ENCODE results near the gene ACTR6.
"Not testable (repeated sequence)": the region's sequence is repeated elsewhere in the genome, so short reads cannot be mapped to it uniquely, and the experiment has no call there.

Gene ACTR6

DNA sequence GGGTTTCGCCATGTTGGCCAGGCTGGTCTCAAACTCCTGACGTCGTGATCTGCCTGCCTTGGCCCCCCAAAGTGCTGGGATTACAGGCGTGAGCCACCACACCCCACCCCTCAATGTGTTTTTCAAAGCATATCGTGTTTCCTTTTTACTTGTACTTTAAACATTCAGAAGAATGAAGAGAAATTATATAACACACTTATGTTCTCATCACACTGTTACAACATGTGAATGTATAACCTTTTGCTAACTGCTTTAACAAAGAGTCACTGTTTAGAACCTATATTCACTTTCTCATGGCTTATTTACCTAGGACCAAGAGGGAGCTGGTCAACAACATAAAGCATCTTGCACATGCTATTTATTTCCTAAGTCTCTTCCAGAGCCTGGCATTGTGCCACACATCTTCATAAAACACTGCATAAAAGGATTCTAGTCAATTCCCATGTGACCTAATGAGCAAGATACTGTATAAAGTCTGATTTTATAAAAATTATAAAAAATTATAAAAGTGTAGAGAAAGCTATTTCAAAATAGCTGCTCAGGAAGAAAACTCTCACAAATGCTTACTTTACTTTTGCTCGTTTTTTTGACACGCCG, 16.0 kb upstream of the ACTR6 start:
- no peak for DNase-seq (ENCODE audit: extremely low read depth in 1 of 2, low read depth in 1 of 2)

GRCh38 chr12:100185361-100185894, 15.2 kb upstream of the ACTR6 start:
- no peak for DNase-seq (ENCODE audit: extremely low read depth in 1 of 2, low read depth in 1 of 2)

- no peak for DNase-seq (ENCODE audit: extremely low read depth in 1 of 2, low read depth in 1 of 2)
Observed at GRCh38 chr12:100186071-100186470, 14.5 kb upstream of the ACTR6 start.

GRCh38 chr12:100187068-100187467, 13.5 kb upstream of the ACTR6 start:
- DNase-seq (ENCODE audit: extremely low read depth in 1 of 2, low read depth in 1 of 2): no peak

GRCh38 chr12:100187857-100188519, 12.6 kb upstream of the ACTR6 start:
- DNase-seq (ENCODE audit: extremely low read depth in 1 of 2, low read depth in 1 of 2): no peak

GRCh38 chr12:100188888-100189635, 11.6 kb upstream of the ACTR6 start:
- not testable (repeated sequence) for DNase-seq (ENCODE audit: extremely low read depth in 1 of 2, low read depth in 1 of 2)

DNA sequence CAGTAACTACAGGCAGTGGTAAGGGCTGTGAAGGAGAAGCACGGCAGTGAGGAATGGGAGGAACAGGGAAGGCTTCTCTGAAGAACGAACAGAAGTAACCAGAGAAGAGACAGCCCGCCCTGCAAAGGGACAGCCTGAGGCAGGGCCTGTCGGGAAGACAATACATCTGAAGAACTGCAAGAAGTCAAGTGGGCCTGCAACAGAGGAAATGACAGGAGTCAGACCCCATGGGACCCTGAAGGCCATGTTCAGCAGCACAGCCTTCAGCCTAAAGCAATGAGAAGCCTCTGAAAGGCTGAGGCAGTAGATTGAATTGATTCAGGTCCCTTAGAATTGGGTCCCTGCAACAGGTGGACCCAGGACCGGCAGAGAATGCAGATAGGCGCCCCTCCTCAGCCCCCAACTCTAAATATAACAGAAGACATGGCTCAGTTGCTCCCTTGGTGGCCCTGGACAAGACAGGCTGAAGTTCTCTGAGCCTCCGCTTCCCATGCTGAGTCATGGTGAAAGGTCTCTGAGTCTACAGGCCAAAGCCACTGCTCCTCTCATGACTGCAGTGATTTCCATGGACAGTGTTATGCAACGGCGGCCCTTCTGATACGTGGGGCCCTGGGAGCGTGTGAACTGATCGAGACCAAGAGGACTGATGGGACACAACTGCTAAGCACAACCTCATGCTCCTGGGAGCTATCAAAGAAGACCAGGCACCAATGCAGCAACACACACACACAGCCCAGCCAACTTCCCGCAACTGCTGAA, 10.8 kb upstream of the ACTR6 start:
- no peak for DNase-seq (ENCODE audit: extremely low read depth in 1 of 2, low read depth in 1 of 2)

DNA sequence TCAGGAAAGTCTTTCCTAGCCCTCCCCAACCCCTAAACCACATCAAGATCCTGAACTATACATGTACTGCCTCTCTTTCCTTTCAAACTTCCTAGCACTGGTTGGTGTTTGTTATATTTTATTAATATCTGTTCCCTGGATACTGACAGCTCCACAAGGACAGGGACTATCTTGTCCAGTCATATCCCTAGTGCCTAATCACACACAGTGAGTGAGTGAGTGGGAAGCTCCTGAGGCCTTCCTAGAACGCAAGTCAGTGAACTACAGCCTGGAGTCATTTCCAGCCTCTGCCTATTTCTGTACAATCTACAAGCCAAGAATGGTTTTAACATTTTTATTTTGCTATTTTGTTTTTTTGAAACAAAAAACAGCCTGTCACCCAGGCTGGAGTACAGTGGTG, 7.5 kb upstream of the ACTR6 start:
- no peak for DNase-seq (ENCODE audit: extremely low read depth in 1 of 2, low read depth in 1 of 2)

DNA sequence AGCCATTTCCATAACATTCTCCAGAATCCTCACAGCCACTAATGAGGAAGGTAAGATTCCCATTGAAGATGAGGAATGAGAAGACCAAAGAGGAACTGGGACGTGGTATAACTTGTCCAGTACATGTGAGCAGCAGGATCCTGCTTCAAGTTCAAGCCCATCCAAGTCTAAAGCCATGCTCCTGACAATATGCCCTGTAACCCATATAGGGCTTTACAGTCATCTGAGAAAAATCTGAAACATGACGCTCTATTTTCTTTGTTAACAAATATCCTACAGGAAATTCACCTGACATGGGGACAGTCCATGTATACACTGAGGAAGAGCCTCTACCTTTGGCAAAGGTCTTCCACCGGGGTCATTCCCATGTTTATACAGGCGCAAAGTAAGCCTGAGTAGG, 3.1 kb upstream of the ACTR6 start:
- no peak for DNase-seq (ENCODE audit: extremely low read depth in 1 of 2, low read depth in 1 of 2)

- no peak for DNase-seq (ENCODE audit: extremely low read depth in 1 of 2, low read depth in 1 of 2)
Observed at GRCh38 chr12:100199023-100199346, 1.6 kb upstream of the ACTR6 start.

GRCh38 chr12:100199347-100200149, 1.1 kb upstream of the ACTR6 start:
- peak; percentile 60 to 76 for DNase-seq (ENCODE audit: extremely low read depth in 1 of 2, low read depth in 1 of 2)

- no peak for DNase-seq (ENCODE audit: extremely low read depth in 1 of 2, low read depth in 1 of 2)
Observed at GRCh38 chr12:100201604-100202423, 1.2 kb downstream of the ACTR6 start.

DNA sequence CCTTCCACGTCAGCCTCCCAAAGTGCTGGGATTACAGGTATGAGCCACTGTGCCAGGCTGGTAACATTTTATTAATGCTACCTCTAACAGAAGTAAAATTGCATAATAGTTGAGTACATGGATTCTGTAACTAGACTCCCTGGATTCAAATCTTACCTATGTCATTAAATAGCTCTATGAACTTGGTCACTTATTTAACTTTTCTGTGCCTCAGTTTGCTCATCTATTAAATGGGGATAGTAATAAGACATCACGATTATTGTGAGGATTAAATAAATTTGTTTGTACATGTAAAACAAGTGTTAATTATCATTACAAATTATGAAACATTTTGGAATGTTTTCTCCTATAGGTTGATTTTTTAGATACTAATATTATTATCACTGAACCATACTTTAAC, 6.7 kb downstream of the ACTR6 start:
- DNase-seq (ENCODE audit: extremely low read depth in 1 of 2, low read depth in 1 of 2): no peak

DNA sequence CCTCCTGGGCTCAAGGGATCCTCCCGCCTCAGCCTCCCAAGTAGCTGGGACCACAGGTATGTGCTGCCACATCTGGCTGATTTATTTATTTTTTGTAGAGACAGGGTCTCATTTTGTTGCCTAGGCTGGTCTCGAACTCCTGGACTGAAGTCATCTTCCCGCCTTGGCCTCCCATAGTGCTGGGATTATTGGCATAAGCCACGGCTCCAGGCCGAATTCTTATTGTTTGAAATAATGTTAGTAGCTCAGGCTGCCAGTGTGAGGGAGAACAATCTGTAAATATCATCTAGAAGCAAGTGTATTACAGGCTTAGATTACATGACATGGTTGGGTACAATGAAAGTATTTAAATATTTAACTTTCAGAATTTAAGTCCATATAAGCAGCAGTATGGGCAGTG, 8.2 kb downstream of the ACTR6 start:
- DNase-seq (ENCODE audit: extremely low read depth in 1 of 2, low read depth in 1 of 2): no peak

- DNase-seq (ENCODE audit: extremely low read depth in 1 of 2, low read depth in 1 of 2): no peak
Observed at GRCh38 chr12:100211698-100212097, 11.1 kb downstream of the ACTR6 start.

DNA sequence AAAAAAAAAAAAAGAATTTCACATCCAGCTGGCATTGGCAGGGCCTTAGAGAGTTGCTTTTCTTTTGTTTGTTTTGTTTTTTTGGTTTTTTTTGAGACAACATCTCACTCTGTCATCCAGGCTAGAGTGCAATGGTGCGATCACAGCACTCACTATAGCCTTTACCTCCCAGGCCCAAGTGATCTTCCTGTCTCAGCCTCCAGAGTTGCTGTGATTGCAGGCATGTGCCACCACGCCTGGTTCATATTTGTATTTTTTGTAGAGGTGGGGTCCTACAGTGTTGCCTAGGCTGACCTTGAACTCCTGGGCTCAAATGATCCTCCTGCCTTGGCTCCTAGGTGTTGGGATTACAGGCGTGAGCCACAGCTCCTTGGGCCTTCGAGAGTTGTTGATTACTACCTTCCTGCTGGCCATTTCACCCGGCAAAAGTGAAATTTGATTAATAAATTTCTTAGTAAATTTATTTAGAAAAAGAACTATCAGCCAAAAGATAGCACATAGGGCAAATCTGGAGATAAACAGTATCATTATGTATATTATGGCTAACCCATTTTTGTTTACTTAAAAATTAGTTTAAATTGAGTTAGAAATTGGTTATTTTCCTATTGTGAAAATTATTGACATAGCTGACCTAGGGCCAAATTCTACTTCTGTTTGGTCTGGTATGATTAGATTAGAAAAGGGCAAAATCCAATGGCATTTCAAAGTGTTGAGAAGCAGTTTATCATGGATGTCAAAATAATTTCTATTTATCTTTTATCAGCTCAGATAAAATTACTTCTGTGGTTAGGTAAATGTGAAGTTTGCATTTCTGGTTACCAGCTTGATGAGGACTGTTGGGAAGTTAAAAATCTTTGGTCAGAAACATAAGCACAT, 12.6 kb downstream of the ACTR6 start:
- no peak for DNase-seq (ENCODE audit: extremely low read depth in 1 of 2, low read depth in 1 of 2)

GRCh38 chr12:100214518-100214917, 13.9 kb downstream of the ACTR6 start:
- no peak for DNase-seq (ENCODE audit: extremely low read depth in 1 of 2, low read depth in 1 of 2)

DNA sequence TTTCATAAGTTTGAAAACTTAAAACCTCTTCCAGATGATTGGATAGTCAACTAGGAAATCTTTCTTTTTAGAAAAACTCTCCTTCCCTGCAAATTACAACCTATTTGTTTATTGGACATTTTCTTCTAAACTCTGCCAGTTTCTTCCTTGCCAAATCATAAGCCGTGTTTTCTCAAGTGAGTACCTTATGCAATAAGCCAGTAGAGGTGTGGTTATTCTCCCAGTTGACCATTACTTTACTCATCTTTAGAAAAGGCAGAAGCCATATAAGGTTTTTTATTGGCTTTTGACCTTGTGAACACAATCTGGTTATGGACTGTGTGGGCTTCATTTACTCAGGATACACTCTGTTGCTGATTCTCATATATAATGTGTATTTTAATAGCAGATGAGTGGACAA, 14.6 kb downstream of the ACTR6 start:
- DNase-seq (ENCODE audit: extremely low read depth in 1 of 2, low read depth in 1 of 2): no peak

GRCh38 chr12:100216337-100216736, 15.7 kb downstream of the ACTR6 start:
- no peak for DNase-seq (ENCODE audit: extremely low read depth in 1 of 2, low read depth in 1 of 2)

All from stimulated activated CD8-positive, alpha-beta memory T cell treated with anti-CD3 and anti-CD28 coated beads, Interleukin-7, amount 100 ng/mL, for 48 hours (primary cell).